ENCODE results near the gene KIF26B. TPM values are rescaled to one million over a fixed set of nuclear protein-coding genes. Genes with fewer than 3 reads are reported as not detected.

The KIF26B gene
- total RNA-seq, 2 experiments from 2014 or later = not detected

DNA sequence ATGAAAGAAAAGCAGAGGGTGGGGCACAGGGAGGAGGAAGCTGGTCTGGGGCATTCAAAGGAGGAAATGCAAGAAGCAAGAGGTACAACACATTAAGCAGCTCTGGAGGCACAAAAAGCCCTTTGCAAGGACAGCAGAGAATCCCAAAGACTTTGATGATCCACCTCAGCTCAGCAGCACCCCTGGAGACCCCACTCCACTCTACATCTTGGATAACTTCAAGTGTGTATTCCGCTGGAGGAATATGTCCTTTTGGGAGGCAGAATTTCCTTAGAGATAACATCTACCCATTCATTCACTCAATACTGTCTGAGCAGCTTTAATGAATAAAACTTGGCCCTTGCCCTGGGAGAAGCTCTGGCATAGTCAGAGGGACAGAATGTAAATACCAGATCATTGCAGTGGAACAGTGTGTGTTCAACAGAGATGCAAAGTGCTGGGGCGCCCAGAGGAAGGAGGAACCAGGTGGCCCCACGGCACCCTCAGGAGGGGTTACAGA lies 599.7 kb downstream of the KIF26B start:
- no peak for DNase-seq
- H3K27me3 Mint-ChIP-seq = no peaks in the 10 kb centered on the region
- CTCF ChIA-PET = no interaction called here

More for the DNA sequence above, 599.7 kb downstream of the KIF26B start:
- H3K36me3 Mint-ChIP-seq (ENCODE audit: low read depth) = no peaks in the 10 kb centered on the region
- no peak overlapping the region for H3K4me3 Mint-ChIP-seq
- H3K9me3 Mint-ChIP-seq = peaks cover 10% of the 10 kb centered on the region
- H3K27ac Mint-ChIP-seq = no peak overlapping the region
- H3K4me1 Mint-ChIP-seq = no peaks in the 10 kb centered on the region
- POLR2A ChIA-PET = no interaction called here

Data from activated CD4-positive, alpha-beta T cell treated with anti-CD3 and anti-CD28 coated beads, Interleukin-2, amount 10 ng/mL, durations not matched to agents 7 days and 5 days (primary cell).